AG04449 (cell line): ENCODE measurements around the gene GTF2IRD1.
"Not testable (repeated sequence)": the region's sequence is repeated elsewhere in the genome, so short reads cannot be mapped to it uniquely, and the experiment has no call there.

Source experiments
- CTCF ChIA-PET: fragments of 350-600 bp; formaldehyde crosslinking; extraction: SDS; loops from one replicate; lab custom pipeline; 2021; ENCODE audit warnings: antibody characterized with exemption; lab: Yijun Ruan, JAX
- POLR2A ChIA-PET: fragments of 400-600, 350-600 bp; formaldehyde crosslinking; extraction: SDS; loops from one replicate; lab custom pipeline; 2020; ENCODE audit warnings: antibody characterized with exemption, inconsistent platforms; lab: Yijun Ruan, JAX
- DNase-seq: peaks from one replicate; pipeline ENCODE4 v3.0.0-alpha.2; 2010; ENCODE audit warnings: low read depth, low spot score
- H3K4me3 ChIP-seq: 2 replicates; pipeline ENCODE4 v1.5.1; 2011; ENCODE audit warnings: low read depth, mild to moderate bottlenecking, control low read depth, low read length
- CTCF ChIP-seq: IDR thresholded peaks from one replicate; pipeline ENCODE4 v1.5.1; 2011; ENCODE audit warnings: mild to moderate bottlenecking, moderate library complexity, low read length, control low read depth, inconsistent platforms; ENCODE audit not compliant: insufficient read depth; ENCODE audit errors: missing control alignments

GTF2IRD1 gene

DNA sequence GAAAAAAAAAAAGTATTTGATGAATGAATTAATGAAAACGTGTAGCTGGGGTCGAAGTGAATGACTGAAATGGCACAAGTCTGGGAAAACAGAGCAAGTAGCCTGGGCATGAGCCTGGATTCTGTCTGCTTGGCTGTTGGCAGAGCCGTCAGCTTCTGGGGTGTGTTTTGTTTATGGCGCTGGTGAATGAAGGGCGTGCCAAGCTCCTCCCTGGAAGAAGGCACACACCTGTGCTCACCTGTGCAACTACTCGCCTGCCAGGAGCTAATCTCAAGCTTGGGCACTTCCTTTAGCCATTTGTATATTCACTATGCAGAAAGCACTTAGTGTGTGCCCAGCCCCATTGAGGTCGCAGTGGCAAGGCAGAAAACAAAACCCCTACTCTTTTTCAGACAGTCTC lies 74.1 kb downstream of the GTF2IRD1 start:
- POLR2A ChIA-PET = no interaction called here
- TF ChIP-seq CTCF = no peak
- H3K4me3 ChIP-seq = no peak overlapping the region
- DNase-seq = no peak
- CTCF ChIA-PET = interaction anchor here (1.0 to 1.5 kb wide), 2 partner anchors 38 to 110 kb away, joined by 3 to 4 read pairs; no protein-coding TSS in a partner anchor

GRCh38 chr7:74528773-74529172 lies 75.1 kb downstream of the GTF2IRD1 start:
- H3K4me3 ChIP-seq, CTCF ChIA-PET, POLR2A ChIA-PET, DNase-seq: not testable (repeated sequence)

- TF ChIP-seq CTCF = no peak
- no peak for DNase-seq
- no peak overlapping the region for H3K4me3 ChIP-seq
- POLR2A ChIA-PET = interaction anchor here (0.6 kb wide), 1 partner anchor 21 kb away, joined by 5 read pairs; no protein-coding TSS in a partner anchor
- CTCF ChIA-PET = no interaction called here
Observed at GRCh38 chr7:74535951-74536356, 82.2 kb downstream of the GTF2IRD1 start.

DNA sequence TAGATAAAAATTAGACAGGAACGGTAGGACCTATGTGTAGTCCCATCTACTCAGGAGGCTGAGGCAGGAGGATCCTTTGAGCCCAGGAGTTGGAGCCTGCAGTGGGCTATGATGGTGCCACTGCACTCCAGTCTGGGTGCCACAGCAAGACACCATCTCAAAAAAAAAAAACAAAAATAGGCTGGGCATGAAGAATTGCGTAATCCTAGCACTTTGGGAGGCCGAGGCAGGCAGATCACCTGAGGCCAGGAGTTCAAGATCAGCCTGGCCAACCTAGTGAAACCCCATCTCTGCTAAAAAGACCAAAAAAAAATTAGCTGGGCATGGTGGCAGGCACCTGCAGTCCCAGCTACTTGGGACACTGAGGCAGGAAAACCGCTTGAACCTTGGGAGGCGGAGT lies 88.2 kb downstream of the GTF2IRD1 start:
- POLR2A ChIA-PET, H3K4me3 ChIP-seq, DNase-seq: not testable (repeated sequence)
- CTCF ChIA-PET = interaction anchor here (0.8 to 3.6 kb wide), 2 partner anchors 12 to 124 kb away, joined by 3 to 20 read pairs; no protein-coding TSS in a partner anchor

- TF ChIP-seq CTCF = no peak
- no peak overlapping the region for H3K4me3 ChIP-seq
- DNase-seq = no peak
- POLR2A ChIA-PET = no interaction called here
- CTCF ChIA-PET = interaction anchor here (3.6 kb wide), 1 partner anchor 125 kb away, joined by 20 read pairs; no protein-coding TSS in a partner anchor
Observed at GRCh38 chr7:74542558-74543117, 88.9 kb downstream of the GTF2IRD1 start.

- no peak for DNase-seq
- no peak overlapping the region for H3K4me3 ChIP-seq
- CTCF ChIA-PET = interaction anchor here (0.9 to 3.6 kb wide), 7 partner anchors 20 to 133 kb away, joined by 3 to 20 read pairs (median 6); no protein-coding TSS in a partner anchor
- POLR2A ChIA-PET = no interaction called here
- peak; percentile 25 for TF ChIP-seq CTCF
Observed at GRCh38 chr7:74544706-74545469, 91.2 kb downstream of the GTF2IRD1 start.

DNA sequence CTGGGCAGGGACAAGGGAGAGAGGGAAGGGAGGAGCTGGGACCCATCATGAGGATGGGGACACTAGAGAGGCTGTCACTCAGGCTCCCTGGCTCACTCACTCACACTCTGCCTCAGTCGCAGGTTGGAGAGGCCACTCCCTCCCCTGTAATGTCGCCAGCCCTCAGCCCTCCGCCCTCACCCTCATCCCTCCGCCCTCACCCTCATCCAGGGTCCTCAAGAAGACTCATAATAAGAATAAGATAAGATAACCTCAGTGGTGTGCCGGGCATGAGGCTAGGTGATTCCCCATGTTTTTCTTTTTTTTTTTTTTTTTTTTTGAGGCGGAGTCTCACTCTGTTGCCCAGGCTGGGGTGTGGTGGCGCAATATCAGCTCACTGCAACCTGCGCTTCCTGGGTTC lies 92.2 kb downstream of the GTF2IRD1 start:
- ChIA-PET POLR2A (no interaction called here), CTCF (interaction anchor here (0.7 to 1.7 kb wide), 4 partner anchors 19 to 136 kb away, joined by 3 to 15 read pairs (median 5); no protein-coding TSS in a partner anchor)
- DNase-seq = no peak
- H3K4me3 ChIP-seq = no peak overlapping the region
- no peak for TF ChIP-seq CTCF

- POLR2A ChIA-PET = interaction anchor here (0.9 kb wide), 1 partner anchor 143 kb away, joined by 3 read pairs; no protein-coding TSS in a partner anchor
- not testable (repeated sequence) for H3K4me3 ChIP-seq, DNase-seq
- CTCF ChIA-PET = interaction anchor here (1.0 to 1.5 kb wide), 2 partner anchors 12 to 103 kb away, joined by 3 read pairs; no protein-coding TSS in a partner anchor
Observed at GRCh38 chr7:74553596-74554012, 99.9 kb downstream of the GTF2IRD1 start.
